Measurements from ENCODE around the gene RHBDF2. TPM values are rescaled to one million over a fixed set of nuclear protein-coding genes. Genes with fewer than 3 reads are reported as not detected.

Gene RHBDF2
- total RNA-seq, 1 experiment from 2014 or later: 52.3 TPM

GRCh38 chr17:76462556-76463290 lies 38.5 kb downstream of the RHBDF2 start:
- CTCF ChIA-PET: interaction anchor here (0.6 kb wide), 1 partner anchor 84 kb away, joined by 3 read pairs; no protein-coding TSS in a partner anchor
- intact Hi-C loops (cut with micrococcal nuclease): no loop called here
- no peak overlapping the region for H3K4me3 ChIP-seq (ENCODE audit: low read length)
- no peak overlapping the region for H3K9ac ChIP-seq (ENCODE audit: low read length)
- no TSS peak for BruUV-seq (replicated peaks)
- no peaks in the 10 kb centered on the region for H3K79me2 ChIP-seq (ENCODE audit: low read length)
- H4K20me1 ChIP-seq (ENCODE audit: low read length): no peaks in the 10 kb centered on the region
- H3K4me1 ChIP-seq (ENCODE audit: insufficient read depth, low read length): no peaks in the 10 kb centered on the region; the same call in 1 of the 2 replicates
- no peaks in the 10 kb centered on the region for H3F3A ChIP-seq (ENCODE audit: low read length, unreplicated experiment)
- H3K9me2 ChIP-seq (replicated peaks; ENCODE audit: low read length): no peaks in the 10 kb centered on the region
- DNase-seq (no peak), ATAC-seq (no peak)
- TF ChIP-seq EZH2 (IDR thresholded peaks at IDR 0.05; ENCODE audit: low read length, unreplicated experiment): no peak
- no peaks in the 10 kb centered on the region for H3K27me3 ChIP-seq (ENCODE audit: low read length)
- no peak overlapping the region for H2AFZ ChIP-seq (ENCODE audit: low read length)
- no peaks in the 10 kb centered on the region for H3K9me3 ChIP-seq (ENCODE audit: low read length)
- no peak overlapping the region for H3K27ac ChIP-seq (ENCODE audit: low read length)
- no peaks in the 10 kb centered on the region for H3K36me3 ChIP-seq (ENCODE audit: low read depth, low read length)
- POLR2A ChIA-PET (ENCODE audit: unreplicated experiment): no interaction called here
- H3K4me2 ChIP-seq (ENCODE audit: low read length): no peak overlapping the region

GRCh38 chr17:76461765-76462555 lies 39.3 kb downstream of the RHBDF2 start:
- ChIA-PET CTCF (interaction anchor here (0.6 kb wide), 1 partner anchor 84 kb away, joined by 3 read pairs; no protein-coding TSS in a partner anchor), POLR2A (ENCODE audit: unreplicated experiment) (no interaction called here)
- no peak for ATAC-seq

DNA sequence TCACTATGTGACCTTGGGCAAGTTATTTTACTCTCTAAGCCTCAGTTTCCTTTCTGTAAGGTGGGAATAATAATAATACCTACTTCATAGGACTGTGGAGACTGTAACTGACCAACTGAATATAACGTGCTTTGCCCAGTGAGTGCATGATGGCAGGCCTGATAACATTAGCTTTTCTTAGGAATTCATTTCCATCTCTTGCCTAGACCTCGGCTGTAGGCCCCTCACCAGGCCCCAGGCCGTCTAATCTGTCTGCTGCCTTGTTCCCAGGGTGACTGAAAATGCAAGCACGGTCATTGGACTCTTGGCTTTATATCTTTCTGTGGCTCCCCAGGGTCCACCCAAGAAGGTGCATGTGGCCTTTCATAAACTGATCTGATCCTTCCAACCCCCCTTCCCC lies 41.5 kb downstream of the RHBDF2 start:
- H4K20me1 ChIP-seq (ENCODE audit: low read length): no peaks in the 10 kb centered on the region

More at GRCh38 chr17:76461765-76462555, 39.3 kb downstream of the RHBDF2 start:
- no peaks in the 10 kb centered on the region for H3K79me2 ChIP-seq (ENCODE audit: low read length)
- no peak for TF ChIP-seq EZH2phosphoT487 (IDR thresholded peaks at IDR 0.05; ENCODE audit: borderline replicate concordance, low read length)
- TF ChIP-seq CTCF (conservative IDR thresholded peaks at IDR 0.05; ENCODE audit: low read depth, low read length): no peak
- TF ChIP-seq EZH2 (IDR thresholded peaks at IDR 0.05; ENCODE audit: low read length, unreplicated experiment): no peak
- no peaks in the 10 kb centered on the region for H3K27me3 ChIP-seq (ENCODE audit: low read length)
- H3K4me3 ChIP-seq (ENCODE audit: low read length): no peak overlapping the region
- BruUV-seq (replicated peaks): no TSS peak
- no peaks in the 10 kb centered on the region for H4K20me1 ChIP-seq (ENCODE audit: low read length)
- no peak overlapping the region for H3K27ac ChIP-seq (ENCODE audit: low read length)
- H3K4me2 ChIP-seq (ENCODE audit: low read length): no peak overlapping the region
- no peaks in the 10 kb centered on the region for H3F3A ChIP-seq (ENCODE audit: low read length, unreplicated experiment)
- no peaks in the 10 kb centered on the region for H3K36me3 ChIP-seq (ENCODE audit: low read depth, low read length)
- no peaks in the 10 kb centered on the region for H3K9me2 ChIP-seq (replicated peaks; ENCODE audit: low read length)
- no peak overlapping the region for H3K9ac ChIP-seq (ENCODE audit: low read length)
- H2AFZ ChIP-seq (ENCODE audit: low read length): no peak overlapping the region
- no peak for DNase-seq
- intact Hi-C loops (cut with micrococcal nuclease): no loop called here
- H3K4me1 ChIP-seq (ENCODE audit: insufficient read depth, low read length): no peaks in the 10 kb centered on the region; the same call in 1 of the 2 replicates
- no peaks in the 10 kb centered on the region for H3K9me3 ChIP-seq (ENCODE audit: low read length)

More for the DNA sequence above, 41.5 kb downstream of the RHBDF2 start:
- no peaks in the 10 kb centered on the region for H3F3A ChIP-seq (ENCODE audit: low read length, unreplicated experiment)
- H2AFZ ChIP-seq (ENCODE audit: low read length): no peak overlapping the region
- DNase-seq: no peak
- H3K9me3 ChIP-seq (ENCODE audit: low read length): no peaks in the 10 kb centered on the region
- no peak overlapping the region for H3K4me3 ChIP-seq (ENCODE audit: low read length)
- no TSS peak for BruUV-seq (replicated peaks)
- no peaks in the 10 kb centered on the region for H3K36me3 ChIP-seq (ENCODE audit: low read depth, low read length)
- no peak overlapping the region for H3K9ac ChIP-seq (ENCODE audit: low read length)
- no peak overlapping the region for H3K4me2 ChIP-seq (ENCODE audit: low read length)
- intact Hi-C loops (cut with micrococcal nuclease): loop anchor here (1.0 kb wide), 1 partner anchor 47 kb away; no protein-coding TSS in a partner anchor
- POLR2A ChIA-PET (ENCODE audit: unreplicated experiment): interaction anchor here (0.6 kb wide), 1 partner anchor 75 kb away, joined by 3 read pairs; the partner anchor contains the start of gene SPHK1
- no peaks in the 10 kb centered on the region for H3K79me2 ChIP-seq (ENCODE audit: low read length)
- H3K9me2 ChIP-seq (replicated peaks; ENCODE audit: low read length): no peaks in the 10 kb centered on the region
- H3K27me3 ChIP-seq (ENCODE audit: low read length): no peaks in the 10 kb centered on the region
- TF ChIP-seq EZH2phosphoT487 (IDR thresholded peaks at IDR 0.05; ENCODE audit: borderline replicate concordance, low read length) (no peak), EZH2 (IDR thresholded peaks at IDR 0.05; ENCODE audit: low read length, unreplicated experiment) (no peak), CTCF (conservative IDR thresholded peaks at IDR 0.05; ENCODE audit: low read depth, low read length) (no peak)
- no peak for ATAC-seq
- no peaks in the 10 kb centered on the region for H3K4me1 ChIP-seq (ENCODE audit: insufficient read depth, low read length)
- H3K27ac ChIP-seq (ENCODE audit: low read length): no peak overlapping the region
- CTCF ChIA-PET: interaction anchor here (1.1 to 3.1 kb wide), 3 partner anchors 8 to 222 kb away, joined by 3 to 50 read pairs (median 3); partner anchors contain the start of gene AANAT
